Astrocyte of the spinal cord (primary cell): ENCODE data around the gene AOPEP.

Source experiments
- DNase-seq: peaks from one replicate; pipeline ENCODE4 v3.0.0; 2011; ENCODE audit warnings: low read depth, low spot score
- H3K4me3 ChIP-seq: 2 replicates; pipeline ENCODE4 v1.5.1; 2011; ENCODE audit warnings: low read depth, mild to moderate bottlenecking, low read length, moderate library complexity
- in situ Hi-C: cut with HindIII; loops from 2 replicates; pipeline ENCODE4 v1.10.0; 2017; ENCODE audit warnings: low sequenced_read_pairs
- TF ChIP-seq, protein P1 (sequence below): IDR thresholded peaks from 2 replicates; pipeline ENCODE4 v1.5.1; 2012; ENCODE audit warnings: low read depth, mild to moderate bottlenecking, low read length, inconsistent platforms

The AOPEP gene

DNA sequence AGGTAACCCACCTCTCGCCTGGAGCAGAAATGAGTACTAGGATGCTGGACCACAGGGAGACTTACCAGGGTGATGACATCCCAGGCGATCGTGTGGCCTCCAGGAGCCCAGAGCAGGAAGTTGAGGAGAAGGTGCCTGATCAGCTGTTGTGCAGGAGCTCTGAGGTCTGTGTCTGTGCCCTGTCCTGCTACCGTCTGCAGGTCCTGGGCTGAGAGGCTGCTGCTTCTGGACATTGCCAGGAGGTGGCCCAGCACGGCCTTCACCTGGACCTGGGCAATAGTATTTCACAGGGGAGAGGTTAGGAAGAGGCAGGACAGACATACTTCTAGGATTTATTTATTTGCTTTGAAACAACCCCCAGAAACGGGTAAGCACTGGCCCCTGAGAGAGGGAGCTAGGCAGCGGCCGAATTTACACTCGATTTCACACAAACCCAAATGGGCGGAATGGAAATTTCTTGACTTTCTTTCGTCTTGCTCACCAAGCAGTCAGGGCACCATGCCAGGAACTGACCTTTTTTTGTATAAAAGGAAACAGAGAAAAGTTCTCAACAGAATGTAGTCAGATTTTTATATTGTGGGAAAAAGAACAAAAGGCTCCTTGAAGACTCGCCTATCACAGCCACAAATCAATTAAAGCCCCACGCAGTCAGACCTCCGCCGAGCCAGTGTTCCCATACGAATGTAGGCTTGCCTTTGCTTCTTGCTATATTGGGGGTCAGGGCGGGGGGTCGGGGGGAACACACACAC lies 380.7 kb downstream of the AOPEP start:
- in situ Hi-C loops = no loop called here
- TF ChIP-seq, protein P1, sequence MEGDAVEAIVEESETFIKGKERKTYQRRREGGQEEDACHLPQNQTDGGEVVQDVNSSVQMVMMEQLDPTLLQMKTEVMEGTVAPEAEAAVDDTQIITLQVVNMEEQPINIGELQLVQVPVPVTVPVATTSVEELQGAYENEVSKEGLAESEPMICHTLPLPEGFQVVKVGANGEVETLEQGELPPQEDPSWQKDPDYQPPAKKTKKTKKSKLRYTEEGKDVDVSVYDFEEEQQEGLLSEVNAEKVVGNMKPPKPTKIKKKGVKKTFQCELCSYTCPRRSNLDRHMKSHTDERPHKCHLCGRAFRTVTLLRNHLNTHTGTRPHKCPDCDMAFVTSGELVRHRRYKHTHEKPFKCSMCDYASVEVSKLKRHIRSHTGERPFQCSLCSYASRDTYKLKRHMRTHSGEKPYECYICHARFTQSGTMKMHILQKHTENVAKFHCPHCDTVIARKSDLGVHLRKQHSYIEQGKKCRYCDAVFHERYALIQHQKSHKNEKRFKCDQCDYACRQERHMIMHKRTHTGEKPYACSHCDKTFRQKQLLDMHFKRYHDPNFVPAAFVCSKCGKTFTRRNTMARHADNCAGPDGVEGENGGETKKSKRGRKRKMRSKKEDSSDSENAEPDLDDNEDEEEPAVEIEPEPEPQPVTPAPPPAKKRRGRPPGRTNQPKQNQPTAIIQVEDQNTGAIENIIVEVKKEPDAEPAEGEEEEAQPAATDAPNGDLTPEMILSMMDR = peak; percentile 13
- DNase-seq = peak; percentile 96
- no peak overlapping the region for H3K4me3 ChIP-seq

DNA sequence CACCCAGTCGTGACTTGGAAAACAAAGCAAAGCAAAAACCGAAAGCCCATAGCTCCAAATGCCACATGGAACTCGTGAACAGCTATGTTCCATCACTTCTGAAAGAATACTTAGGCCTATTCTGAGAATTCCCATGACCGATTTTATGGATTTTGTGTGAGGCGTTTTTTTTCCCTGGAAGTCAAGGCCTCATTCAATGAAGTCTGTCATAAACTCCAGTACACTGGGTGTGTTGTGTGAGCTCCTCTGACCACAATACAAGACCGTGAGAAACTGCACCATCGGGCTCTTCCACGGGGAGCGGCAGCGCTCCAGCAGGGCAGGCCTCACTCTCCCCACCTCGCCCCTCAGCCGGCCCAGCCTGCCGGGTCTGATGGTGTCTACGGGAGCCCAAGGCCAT lies 381.5 kb downstream of the AOPEP start:
- no peak for DNase-seq
- in situ Hi-C loops = no loop called here
- TF ChIP-seq, protein P1 = no peak
- no peak overlapping the region for H3K4me3 ChIP-seq

DNA sequence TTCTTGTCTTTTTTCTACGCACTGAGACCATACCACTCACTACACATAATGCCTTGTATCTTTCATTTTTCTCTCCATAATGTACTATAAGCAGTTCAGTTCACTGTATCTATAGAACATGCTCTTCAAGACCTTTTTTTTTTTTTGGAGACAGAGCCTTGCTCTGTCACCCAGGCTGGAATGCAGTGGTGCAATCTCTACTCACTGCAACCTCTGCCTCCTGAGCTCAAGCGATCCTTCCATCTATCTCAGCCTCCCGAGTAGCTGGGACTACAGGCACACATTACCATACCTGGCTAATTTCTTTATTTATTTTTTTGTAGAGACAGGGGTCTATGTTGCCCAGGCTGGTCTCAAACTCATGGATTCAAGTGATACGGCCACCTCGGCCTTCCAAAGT lies 382.3 kb downstream of the AOPEP start:
- TF ChIP-seq, protein P1 = no peak
- in situ Hi-C loops = no loop called here
- no peak for DNase-seq
- no peak overlapping the region for H3K4me3 ChIP-seq

DNA sequence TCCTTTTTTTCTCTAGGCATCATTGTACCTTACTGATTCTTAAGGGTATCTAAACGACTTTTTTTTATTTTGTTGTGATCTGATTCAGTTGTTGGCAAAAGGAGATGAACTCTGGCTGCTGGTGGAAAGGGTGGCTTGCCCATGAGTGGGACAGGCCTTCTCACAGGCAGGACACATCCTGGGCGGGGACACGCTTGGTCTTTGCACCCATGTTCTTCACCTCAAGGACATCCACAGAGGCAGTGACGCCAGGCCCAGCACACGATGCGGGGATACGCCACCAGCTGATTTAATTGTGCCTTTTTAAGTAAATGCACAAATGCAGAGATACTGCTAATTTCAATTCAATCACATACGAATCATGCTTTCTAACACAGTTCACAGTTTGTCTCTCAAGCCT lies 383.0 kb downstream of the AOPEP start:
- H3K4me3 ChIP-seq = no peak overlapping the region
- no peak for DNase-seq
- TF ChIP-seq, protein P1 = no peak
- in situ Hi-C loops = no loop called here

DNA sequence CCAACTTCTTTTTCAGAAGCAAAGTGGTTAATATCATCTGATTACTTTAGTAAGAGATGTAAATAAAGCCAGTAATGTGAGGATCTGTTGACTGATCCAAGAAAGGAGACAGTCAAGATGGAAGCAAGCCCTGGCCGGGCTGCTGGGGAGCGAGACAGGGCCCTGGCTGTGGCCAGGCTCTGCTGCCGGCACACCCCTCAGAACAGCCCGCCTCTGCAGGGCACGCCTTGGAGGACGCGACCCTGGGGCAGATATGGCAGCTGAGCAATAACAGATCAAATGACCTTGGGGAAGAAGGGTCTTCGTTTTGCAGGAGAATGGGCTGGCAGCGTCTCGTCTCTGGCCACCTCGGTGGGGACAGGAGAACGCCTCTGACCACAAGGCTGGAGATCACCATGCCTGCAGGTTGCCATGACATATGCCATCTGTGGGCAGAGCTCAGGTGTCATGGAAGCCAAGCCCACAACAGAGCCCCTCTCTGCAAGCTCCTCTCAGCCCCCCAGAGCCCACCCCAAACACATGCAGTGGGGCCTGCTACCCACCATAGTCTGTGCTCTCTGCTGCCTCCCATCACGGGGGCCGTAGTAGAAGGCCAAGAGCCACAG lies 384.5 kb downstream of the AOPEP start:
- H3K4me3 ChIP-seq = no peak overlapping the region
- TF ChIP-seq, protein P1 = no peak
- in situ Hi-C loops = no loop called here
- no peak for DNase-seq

DNA sequence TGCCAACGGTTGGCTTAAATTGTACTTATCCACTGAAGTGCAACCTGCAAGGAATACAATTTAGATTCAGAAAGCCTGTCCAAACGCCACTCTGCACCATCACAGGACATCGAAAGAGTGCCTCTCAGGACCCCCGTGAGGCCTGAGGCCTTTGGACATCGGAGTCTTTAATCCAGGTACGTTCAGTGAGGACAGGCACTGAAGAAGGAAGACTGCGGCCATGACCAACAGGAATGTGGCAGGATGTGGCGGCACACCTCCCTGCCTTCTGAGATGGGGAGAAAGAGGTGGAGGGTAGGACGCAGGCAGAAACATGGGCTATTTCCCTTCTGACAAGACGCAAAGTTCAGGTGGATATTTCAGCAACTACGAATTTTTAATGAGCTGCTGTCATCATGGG lies 385.2 kb downstream of the AOPEP start:
- TF ChIP-seq, protein P1 = no peak
- H3K4me3 ChIP-seq = no peak overlapping the region
- DNase-seq = no peak
- in situ Hi-C loops = no loop called here
